SH-SY5Y (cell line): ENCODE data around the gene ZNF554.

Source experiments
- GATA2 ChIP-seq: IDR thresholded peaks from 2 replicates; pipeline ENCODE4 v1.6.1; 2011; ENCODE audit warnings: mild to moderate bottlenecking, low read depth, low read length
- GATA3 ChIP-seq: IDR thresholded peaks from 2 replicates; pipeline ENCODE4 v1.6.1; 2011; ENCODE audit warnings: low read depth, mild to moderate bottlenecking, low read length, moderate library complexity

DNA sequence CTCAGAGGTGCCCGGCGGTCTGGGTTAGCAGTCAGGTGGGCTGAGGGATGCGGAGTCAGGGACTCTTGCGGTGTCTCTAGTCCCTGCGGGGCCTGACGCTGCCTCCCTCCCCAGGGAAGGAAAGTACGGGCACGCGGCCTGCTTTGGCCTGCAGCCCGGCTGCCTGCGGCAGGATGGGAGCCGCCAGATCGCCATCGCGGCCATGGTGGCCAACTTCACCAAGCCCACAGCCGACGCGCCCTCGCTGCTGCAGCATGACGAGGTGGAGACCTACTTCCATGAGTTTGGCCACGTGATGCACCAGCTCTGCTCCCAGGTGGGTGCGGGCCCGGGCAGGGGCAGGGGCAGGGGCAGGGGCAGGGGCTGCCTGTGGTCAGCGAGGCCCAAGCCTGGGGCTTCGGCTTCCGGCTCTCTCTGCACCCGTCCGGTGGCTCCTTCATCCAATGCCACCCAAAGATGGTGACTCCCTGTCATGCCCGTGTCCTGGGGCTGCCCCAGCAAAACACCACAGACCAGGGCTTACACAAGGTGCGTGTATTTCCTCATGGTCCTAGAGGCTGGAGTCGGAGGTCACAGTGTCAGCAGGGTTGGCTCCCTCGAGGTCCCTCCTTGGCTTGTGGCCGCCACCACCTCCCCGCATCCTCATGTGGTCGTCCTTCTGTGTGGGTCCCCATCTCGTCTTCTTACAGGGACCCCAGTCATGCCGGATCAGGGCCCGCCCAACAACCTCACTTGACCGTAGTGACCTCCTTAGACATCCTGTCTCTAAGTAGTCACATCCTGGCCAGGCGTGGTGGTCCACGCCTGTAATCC is 11.3 kb upstream of the ZNF554 start:
- no peak for TF ChIP-seq GATA2
- TF ChIP-seq GATA3, result no peak
